ENCODE results near the gene LUZP4. TPM values are rescaled to one million over a fixed set of nuclear protein-coding genes. Genes with fewer than 3 reads are reported as not detected.

The LUZP4 gene
- total and polyA plus RNA-seq, 2 of the 13 experiments (the other 11 are each of a cell fraction or from before 2014, with no cell fraction given) = not detected

GRCh38 chrX:115322375-115322774, 32.9 kb downstream of the LUZP4 start:
- BruUV-seq (replicated peaks) = no TSS peak
- ChIA-PET POLR2A (no interaction called here), CTCF (ENCODE audit: low intra/inter-chr PET ratio, low total read pairs) (no interaction called here)
- intact Hi-C loops (cut with micrococcal nuclease; ENCODE audit: unreplicated experiment) (no loop called here), in situ Hi-C loops (cut with HindIII; ENCODE audit: extremely low pct_ligation_motif_present, low pct_unique_long_range_greater_than_20kb) (no loop called here)
- Histone ChIP-seq H3K4me3 (replicated peaks in 1 of 3; ENCODE audit: insufficient read depth in 1 of 3, low read depth in 2 of 3, low read length in 3 of 3) (no peak overlapping the region), H3K36me3 (replicated peaks in 1 of 2; ENCODE audit: control insufficient read depth in 1 of 2, insufficient read depth in 2 of 2, low read length in 2 of 2) (no peaks in the 10 kb centered on the region), H2AFZ (ENCODE audit: low read length) (no peak overlapping the region), H3K27me3 (ENCODE audit: control insufficient read depth in 1 of 2, insufficient read depth in 2 of 2, low read length in 2 of 2) (no peaks in the 10 kb centered on the region), H3K9me3 (ENCODE audit: low read length) (no peaks in the 10 kb centered on the region), H3K4me2 (ENCODE audit: low read depth, low read length) (no peak overlapping the region), H3K27ac (ENCODE audit: extremely low read length, insufficient read depth, low read length) (no peak overlapping the region), H3K4me1 (ENCODE audit: insufficient read depth, low read length) (no peaks in the 10 kb centered on the region), H4K20me1 (ENCODE audit: insufficient read depth, low read length) (no peaks in the 10 kb centered on the region), H3K9ac (ENCODE audit: insufficient read depth, low read depth, low read length) (no peak overlapping the region), H3K79me2 (ENCODE audit: insufficient read depth, low read length) (no peaks in the 10 kb centered on the region)
- DNase-seq (ENCODE audit: low spot score) = no peak
- TF ChIP-seq YY1 (IDR thresholded peaks at IDR 0.05; ENCODE audit: insufficient read depth, insufficient replicate concordance, low read depth, low read length) (no peak), ZNF329 (CRISPR knock-in tag; IDR thresholded peaks at IDR 0.05; ENCODE audit: low read depth) (no peak), ZNF296 (CRISPR knock-in tag; conservative IDR thresholded peaks at IDR 0.05) (no peak), ZNF160 (CRISPR knock-in tag; IDR thresholded peaks at IDR 0.05) (no peak), ZSCAN22 (CRISPR knock-in tag; IDR thresholded peaks at IDR 0.05) (no peak), ZHX2 (IDR thresholded peaks at IDR 0.05; ENCODE audit: low read depth) (no peak), ZHX2 (CRISPR knock-in tag; IDR thresholded peaks at IDR 0.05; ENCODE audit: borderline replicate concordance) (no peak), ZXDC (CRISPR knock-in tag; IDR thresholded peaks at IDR 0.05) (no peak), ZNF580 (CRISPR knock-in tag; IDR thresholded peaks at IDR 0.05; ENCODE audit: borderline replicate concordance, low read depth) (no peak), RAD21 (CRISPR knock-in tag; IDR thresholded peaks at IDR 0.05) (no peak), ZNF136 (CRISPR knock-in tag; IDR thresholded peaks at IDR 0.05; ENCODE audit: low read depth) (no peak)
- no peak for FAIRE-seq
- ATAC-seq = no peak
